ENCODE measurements around the gene LINC00237. TPM values are rescaled to one million over a fixed set of nuclear protein-coding genes. Genes with fewer than 3 reads are reported as not detected.

LINC00237 gene
- total and polyA plus RNA-seq, 4 donors: not detected

DNA sequence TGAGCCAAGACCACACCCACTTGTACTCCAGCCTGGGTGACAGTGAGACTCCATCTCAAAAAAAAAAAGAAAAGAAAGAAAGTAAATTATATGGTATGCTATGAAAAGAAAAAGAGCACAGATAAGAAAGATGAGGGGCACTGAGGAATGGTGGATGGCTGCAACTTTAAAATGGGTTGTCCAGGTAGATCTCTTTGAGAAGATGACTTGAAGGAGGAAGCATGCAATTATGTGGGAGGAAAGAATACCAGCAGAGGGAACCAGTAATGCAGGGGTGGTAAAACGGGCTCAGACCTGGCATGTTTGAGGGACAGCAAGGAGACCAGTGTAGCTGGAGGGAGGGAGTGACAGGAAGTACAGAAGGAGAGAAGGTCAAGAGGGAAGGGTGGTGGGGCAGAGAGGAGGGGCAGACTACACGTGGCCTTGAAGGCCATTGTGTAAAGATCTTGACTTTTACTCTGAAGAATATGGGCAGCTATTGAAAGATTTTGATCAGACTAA is 22.3 kb downstream of the LINC00237 start:
- H3K4me3 ChIP-seq (ENCODE audit: low read depth in 1 of 3, low read length in 3 of 3): no peak overlapping the region
- H3K27ac ChIP-seq (ENCODE audit: low read depth in 1 of 2, low read length in 2 of 2): no peak overlapping the region
- H3K4me1 ChIP-seq (ENCODE audit: control insufficient read depth in 4 of 4, insufficient read depth in 4 of 4, low read length in 3 of 4): no peaks in the 10 kb centered on the region
- H3K9ac ChIP-seq (ENCODE audit: low read depth in 1 of 2, low read length in 2 of 2): no peak overlapping the region
- peaks cover 0 to 3% (median 0%) of the 10 kb centered on the region in 4 donors for H3K27me3 ChIP-seq (ENCODE audit: control insufficient read depth in 4 of 4, insufficient read depth in 4 of 4, low read length in 3 of 4)
- H3K36me3 ChIP-seq (ENCODE audit: control insufficient read depth in 4 of 4, insufficient read depth in 3 of 4, low read depth in 1 of 4, low read length in 3 of 4): no peaks in the 10 kb centered on the region
- DNase-seq (ENCODE audit: low spot score): no peak
- TF ChIP-seq TAF1 (conservative IDR thresholded peaks at IDR 0.05): no peak
- no peak for TF ChIP-seq YY1 (IDR thresholded peaks at IDR 0.05)
- no peak for TF ChIP-seq FOXA1 (IDR thresholded peaks at IDR 0.05)
- no peak for TF ChIP-seq SP1 (IDR thresholded peaks at IDR 0.05)
- TF ChIP-seq, protein P1, sequence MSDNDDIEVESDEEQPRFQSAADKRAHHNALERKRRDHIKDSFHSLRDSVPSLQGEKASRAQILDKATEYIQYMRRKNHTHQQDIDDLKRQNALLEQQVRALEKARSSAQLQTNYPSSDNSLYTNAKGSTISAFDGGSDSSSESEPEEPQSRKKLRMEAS (IDR thresholded peaks at IDR 0.05): no peak
- TF ChIP-seq, protein P2, sequence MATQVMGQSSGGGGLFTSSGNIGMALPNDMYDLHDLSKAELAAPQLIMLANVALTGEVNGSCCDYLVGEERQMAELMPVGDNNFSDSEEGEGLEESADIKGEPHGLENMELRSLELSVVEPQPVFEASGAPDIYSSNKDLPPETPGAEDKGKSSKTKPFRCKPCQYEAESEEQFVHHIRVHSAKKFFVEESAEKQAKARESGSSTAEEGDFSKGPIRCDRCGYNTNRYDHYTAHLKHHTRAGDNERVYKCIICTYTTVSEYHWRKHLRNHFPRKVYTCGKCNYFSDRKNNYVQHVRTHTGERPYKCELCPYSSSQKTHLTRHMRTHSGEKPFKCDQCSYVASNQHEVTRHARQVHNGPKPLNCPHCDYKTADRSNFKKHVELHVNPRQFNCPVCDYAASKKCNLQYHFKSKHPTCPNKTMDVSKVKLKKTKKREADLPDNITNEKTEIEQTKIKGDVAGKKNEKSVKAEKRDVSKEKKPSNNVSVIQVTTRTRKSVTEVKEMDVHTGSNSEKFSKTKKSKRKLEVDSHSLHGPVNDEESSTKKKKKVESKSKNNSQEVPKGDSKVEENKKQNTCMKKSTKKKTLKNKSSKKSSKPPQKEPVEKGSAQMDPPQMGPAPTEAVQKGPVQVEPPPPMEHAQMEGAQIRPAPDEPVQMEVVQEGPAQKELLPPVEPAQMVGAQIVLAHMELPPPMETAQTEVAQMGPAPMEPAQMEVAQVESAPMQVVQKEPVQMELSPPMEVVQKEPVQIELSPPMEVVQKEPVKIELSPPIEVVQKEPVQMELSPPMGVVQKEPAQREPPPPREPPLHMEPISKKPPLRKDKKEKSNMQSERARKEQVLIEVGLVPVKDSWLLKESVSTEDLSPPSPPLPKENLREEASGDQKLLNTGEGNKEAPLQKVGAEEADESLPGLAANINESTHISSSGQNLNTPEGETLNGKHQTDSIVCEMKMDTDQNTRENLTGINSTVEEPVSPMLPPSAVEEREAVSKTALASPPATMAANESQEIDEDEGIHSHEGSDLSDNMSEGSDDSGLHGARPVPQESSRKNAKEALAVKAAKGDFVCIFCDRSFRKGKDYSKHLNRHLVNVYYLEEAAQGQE (IDR thresholded peaks at IDR 0.05): no peak
- TF ChIP-seq, protein P3, sequence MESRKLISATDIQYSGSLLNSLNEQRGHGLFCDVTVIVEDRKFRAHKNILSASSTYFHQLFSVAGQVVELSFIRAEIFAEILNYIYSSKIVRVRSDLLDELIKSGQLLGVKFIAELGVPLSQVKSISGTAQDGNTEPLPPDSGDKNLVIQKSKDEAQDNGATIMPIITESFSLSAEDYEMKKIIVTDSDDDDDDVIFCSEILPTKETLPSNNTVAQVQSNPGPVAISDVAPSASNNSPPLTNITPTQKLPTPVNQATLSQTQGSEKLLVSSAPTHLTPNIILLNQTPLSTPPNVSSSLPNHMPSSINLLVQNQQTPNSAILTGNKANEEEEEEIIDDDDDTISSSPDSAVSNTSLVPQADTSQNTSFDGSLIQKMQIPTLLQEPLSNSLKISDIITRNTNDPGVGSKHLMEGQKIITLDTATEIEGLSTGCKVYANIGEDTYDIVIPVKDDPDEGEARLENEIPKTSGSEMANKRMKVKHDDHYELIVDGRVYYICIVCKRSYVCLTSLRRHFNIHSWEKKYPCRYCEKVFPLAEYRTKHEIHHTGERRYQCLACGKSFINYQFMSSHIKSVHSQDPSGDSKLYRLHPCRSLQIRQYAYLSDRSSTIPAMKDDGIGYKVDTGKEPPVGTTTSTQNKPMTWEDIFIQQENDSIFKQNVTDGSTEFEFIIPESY (IDR thresholded peaks at IDR 0.05): no peak
- TF ChIP-seq GABPA (IDR thresholded peaks at IDR 0.05 in 1 of 2, conservative IDR thresholded peaks at IDR 0.05 in 1 of 2): no peak
- TF ChIP-seq FOXA2 (IDR thresholded peaks at IDR 0.05): no peak
- TF ChIP-seq JUND (IDR thresholded peaks at IDR 0.05): no peak
- no peak for TF ChIP-seq RXRA (IDR thresholded peaks at IDR 0.05)
- no peak for TF ChIP-seq HNF4G (IDR thresholded peaks at IDR 0.05)
- no peak for TF ChIP-seq HNF4A (conservative IDR thresholded peaks at IDR 0.05)
- TF ChIP-seq RAD21 (IDR thresholded peaks at IDR 0.05): no peak
- TF ChIP-seq, protein P4, sequence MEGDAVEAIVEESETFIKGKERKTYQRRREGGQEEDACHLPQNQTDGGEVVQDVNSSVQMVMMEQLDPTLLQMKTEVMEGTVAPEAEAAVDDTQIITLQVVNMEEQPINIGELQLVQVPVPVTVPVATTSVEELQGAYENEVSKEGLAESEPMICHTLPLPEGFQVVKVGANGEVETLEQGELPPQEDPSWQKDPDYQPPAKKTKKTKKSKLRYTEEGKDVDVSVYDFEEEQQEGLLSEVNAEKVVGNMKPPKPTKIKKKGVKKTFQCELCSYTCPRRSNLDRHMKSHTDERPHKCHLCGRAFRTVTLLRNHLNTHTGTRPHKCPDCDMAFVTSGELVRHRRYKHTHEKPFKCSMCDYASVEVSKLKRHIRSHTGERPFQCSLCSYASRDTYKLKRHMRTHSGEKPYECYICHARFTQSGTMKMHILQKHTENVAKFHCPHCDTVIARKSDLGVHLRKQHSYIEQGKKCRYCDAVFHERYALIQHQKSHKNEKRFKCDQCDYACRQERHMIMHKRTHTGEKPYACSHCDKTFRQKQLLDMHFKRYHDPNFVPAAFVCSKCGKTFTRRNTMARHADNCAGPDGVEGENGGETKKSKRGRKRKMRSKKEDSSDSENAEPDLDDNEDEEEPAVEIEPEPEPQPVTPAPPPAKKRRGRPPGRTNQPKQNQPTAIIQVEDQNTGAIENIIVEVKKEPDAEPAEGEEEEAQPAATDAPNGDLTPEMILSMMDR (IDR thresholded peaks at IDR 0.05; ENCODE audit: low read depth, low read length, missing input control): no peak
- no peak for TF ChIP-seq EGR1 (IDR thresholded peaks at IDR 0.05; ENCODE audit: low read depth in 2 of 2)
- TF ChIP-seq, protein P5, sequence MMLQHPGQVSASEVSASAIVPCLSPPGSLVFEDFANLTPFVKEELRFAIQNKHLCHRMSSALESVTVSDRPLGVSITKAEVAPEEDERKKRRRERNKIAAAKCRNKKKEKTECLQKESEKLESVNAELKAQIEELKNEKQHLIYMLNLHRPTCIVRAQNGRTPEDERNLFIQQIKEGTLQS (IDR thresholded peaks at IDR 0.05): no peak
- TF ChIP-seq NR2F2 (IDR thresholded peaks at IDR 0.05): no peak
- H3K9me3 ChIP-seq (ENCODE audit: control insufficient read depth in 4 of 4, low read length in 3 of 4): no peaks in the 10 kb centered on the region
- WGBS: 34% methylated on average over 2 of the region's 2 CpGs
